MCF 10A (cell line): ENCODE measurements around the gene KRT34. TPM values are rescaled to one million over a fixed set of nuclear protein-coding genes. Genes with fewer than 3 reads are reported as not detected.
"Not testable (repeated sequence)": the region's sequence is repeated elsewhere in the genome, so short reads cannot be mapped to it uniquely, and the experiment has no call there.

Source experiments
- BruUV-seq: library from RNA; stranded (reverse); fragments of 400-500 nt; replicated peaks from 2 replicates; lab custom pipeline; 2021; lab: Mats Ljungman, UMichigan
- CTCF ChIA-PET: fragments of 300-600 bp; sonication (Branson Sonifier 250); formaldehyde crosslinking; extraction: SDS; loops from one replicate; lab custom pipeline; 2021; ENCODE audit warnings: antibody characterized with exemption, inconsistent platforms; lab: Yijun Ruan, JAX
- POLR2A ChIA-PET: fragments of 300-600, 350-650 bp; sonication (Branson Sonifier 250); formaldehyde crosslinking; extraction: SDS; loops from one replicate; lab custom pipeline; 2020; ENCODE audit warnings: antibody characterized with exemption, inconsistent platforms; lab: Yijun Ruan, JAX
- DNase-seq: peaks from one replicate; pipeline ENCODE4 v3.0.0-alpha.2; 2018; ENCODE audit not compliant: unreplicated experiment
- H3K27ac Mint-ChIP-seq: one replicate; pipeline ENCODE4 v1.8.0; 2022; ENCODE audit warnings: mild to moderate bottlenecking, low read depth, mixed read lengths; ENCODE audit not compliant: unreplicated experiment
- H3K27me3 Mint-ChIP-seq: one replicate; pipeline ENCODE4 v1.8.0; 2022; ENCODE audit warnings: mixed read lengths; ENCODE audit not compliant: insufficient read depth, unreplicated experiment
- H3K36me3 Mint-ChIP-seq: one replicate; pipeline ENCODE4 v1.8.0; 2022; ENCODE audit warnings: mild to moderate bottlenecking, moderate library complexity, mixed read lengths; ENCODE audit not compliant: insufficient read depth, unreplicated experiment
- H3K4me1 Mint-ChIP-seq: one replicate; pipeline ENCODE4 v1.8.0; 2022; ENCODE audit warnings: mixed read lengths; ENCODE audit not compliant: insufficient read depth, unreplicated experiment
- H3K4me3 Mint-ChIP-seq: one replicate; pipeline ENCODE4 v1.8.0; 2022; ENCODE audit warnings: mild to moderate bottlenecking, moderate library complexity, mixed read lengths; ENCODE audit not compliant: unreplicated experiment
- H3K9me3 Mint-ChIP-seq: one replicate; pipeline ENCODE4 v1.8.0; 2022; ENCODE audit warnings: mixed read lengths; ENCODE audit not compliant: unreplicated experiment
- intact Hi-C: fragments of 100-400 bp; cut with micrococcal nuclease; formaldehyde crosslinking; loops from 2 replicates; pipeline ENCODE4 v1.14.1; 2022
- total RNA-seq: library from RNA; stranded (reverse); gene quantifications from 2 replicates; pipeline ENCODE4 v1.2.3, GENCODE V29; 2022
- TF ChIP-seq, protein P1 (sequence below): fragments of 200-600 bp; IDR thresholded peaks from one replicate; pipeline ENCODE4 v1.8.0; 2022; ENCODE audit warnings: antibody characterized with exemption, mild to moderate bottlenecking; ENCODE audit not compliant: unreplicated experiment

Gene KRT34
- total RNA-seq, 1 experiment from 2014 or later, result 0.40 TPM

DNA sequence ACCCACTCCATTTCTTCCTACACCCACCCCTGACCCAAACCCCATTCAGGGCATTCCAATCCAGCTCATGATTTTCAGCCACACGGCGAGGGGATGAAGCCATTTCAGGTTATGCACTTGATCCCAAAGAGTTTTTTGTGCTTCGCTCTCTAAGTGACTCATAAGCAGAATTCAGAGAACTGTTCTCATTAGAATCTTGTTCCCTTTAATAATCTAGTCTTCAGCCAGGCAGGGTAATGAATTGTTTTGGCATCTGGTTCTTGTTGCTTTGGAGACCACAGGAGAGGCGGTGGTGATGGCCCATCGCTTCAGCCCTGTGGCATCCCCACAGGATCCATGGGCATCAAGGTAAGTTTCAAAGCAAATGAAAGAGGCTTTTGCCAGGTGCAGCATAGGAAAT lies 20.1 kb upstream of the KRT34 start:
- POLR2A ChIA-PET, result no interaction called here
- no peaks in the 10 kb centered on the region for H3K9me3 Mint-ChIP-seq
- no TSS peak for BruUV-seq
- peak overlapping the region; percentile 25 for H3K27ac Mint-ChIP-seq
- CTCF ChIA-PET, result no interaction called here
- H3K27me3 Mint-ChIP-seq, result peaks cover 45% of the 10 kb centered on the region
- no peak for DNase-seq
- no peak overlapping the region for H3K4me3 Mint-ChIP-seq
- no peaks in the 10 kb centered on the region for H3K36me3 Mint-ChIP-seq
- TF ChIP-seq, protein P1, sequence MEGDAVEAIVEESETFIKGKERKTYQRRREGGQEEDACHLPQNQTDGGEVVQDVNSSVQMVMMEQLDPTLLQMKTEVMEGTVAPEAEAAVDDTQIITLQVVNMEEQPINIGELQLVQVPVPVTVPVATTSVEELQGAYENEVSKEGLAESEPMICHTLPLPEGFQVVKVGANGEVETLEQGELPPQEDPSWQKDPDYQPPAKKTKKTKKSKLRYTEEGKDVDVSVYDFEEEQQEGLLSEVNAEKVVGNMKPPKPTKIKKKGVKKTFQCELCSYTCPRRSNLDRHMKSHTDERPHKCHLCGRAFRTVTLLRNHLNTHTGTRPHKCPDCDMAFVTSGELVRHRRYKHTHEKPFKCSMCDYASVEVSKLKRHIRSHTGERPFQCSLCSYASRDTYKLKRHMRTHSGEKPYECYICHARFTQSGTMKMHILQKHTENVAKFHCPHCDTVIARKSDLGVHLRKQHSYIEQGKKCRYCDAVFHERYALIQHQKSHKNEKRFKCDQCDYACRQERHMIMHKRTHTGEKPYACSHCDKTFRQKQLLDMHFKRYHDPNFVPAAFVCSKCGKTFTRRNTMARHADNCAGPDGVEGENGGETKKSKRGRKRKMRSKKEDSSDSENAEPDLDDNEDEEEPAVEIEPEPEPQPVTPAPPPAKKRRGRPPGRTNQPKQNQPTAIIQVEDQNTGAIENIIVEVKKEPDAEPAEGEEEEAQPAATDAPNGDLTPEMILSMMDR, result no peak
- peaks cover 13% of the 10 kb centered on the region for H3K4me1 Mint-ChIP-seq
- intact Hi-C loops, result no loop called here

DNA sequence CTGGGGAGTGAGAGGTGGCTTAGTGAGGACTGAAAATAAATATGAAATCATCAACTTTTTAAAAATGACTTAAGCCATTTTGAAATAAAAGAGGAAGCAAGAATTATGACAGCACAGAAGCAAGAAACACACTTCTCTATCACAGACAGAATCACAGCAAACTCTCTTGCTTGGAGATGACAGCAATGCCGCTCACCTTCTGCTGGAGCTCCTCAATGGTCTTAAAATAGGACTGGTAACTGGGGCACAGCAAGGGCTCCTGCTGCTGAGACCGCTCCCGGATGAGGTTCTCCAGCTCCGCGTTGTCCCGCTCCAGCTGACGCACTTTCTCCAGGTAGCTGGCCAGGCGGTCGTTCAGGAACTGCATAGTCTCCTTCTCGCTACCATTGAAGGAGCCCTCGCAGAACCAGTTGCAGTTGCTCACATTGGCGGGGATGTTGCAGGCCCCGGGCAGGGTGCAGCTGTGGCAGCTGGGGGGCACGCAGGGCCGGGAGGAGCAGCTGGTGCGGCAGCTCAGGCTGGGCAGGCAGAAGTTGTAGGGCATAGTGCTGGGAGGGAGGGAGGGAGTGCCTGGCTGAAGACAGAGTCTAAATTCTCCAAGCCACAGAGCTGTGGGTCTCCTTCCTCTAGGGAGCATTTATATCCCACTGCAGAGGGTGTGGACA lies 15.0 kb upstream of the KRT34 start, which contains the start of gene KRT31:
Gene KRT31, minus strand, starts transcription at position 613 of the 665 bp plus-strand sequence. Its CDS starts 69 bp downstream, at position 544.
- CTCF ChIA-PET, result no interaction called here
- no peaks in the 10 kb centered on the region for H3K9me3 Mint-ChIP-seq
- H3K27ac Mint-ChIP-seq, result no peak within 1 kb of the TSS
- H3K4me1 Mint-ChIP-seq, result no peaks in the 10 kb centered on the region
- intact Hi-C loops, result no loop called here
- no peak within 1 kb of the TSS for H3K4me3 Mint-ChIP-seq
- peaks cover 5% of the 10 kb centered on the region for H3K36me3 Mint-ChIP-seq
- TF ChIP-seq, protein P1, result no peak
- DNase-seq, result no peak
- POLR2A ChIA-PET, result no interaction called here
- peaks cover 34% of the 10 kb centered on the region for H3K27me3 Mint-ChIP-seq
- BruUV-seq, result no TSS peak

DNA sequence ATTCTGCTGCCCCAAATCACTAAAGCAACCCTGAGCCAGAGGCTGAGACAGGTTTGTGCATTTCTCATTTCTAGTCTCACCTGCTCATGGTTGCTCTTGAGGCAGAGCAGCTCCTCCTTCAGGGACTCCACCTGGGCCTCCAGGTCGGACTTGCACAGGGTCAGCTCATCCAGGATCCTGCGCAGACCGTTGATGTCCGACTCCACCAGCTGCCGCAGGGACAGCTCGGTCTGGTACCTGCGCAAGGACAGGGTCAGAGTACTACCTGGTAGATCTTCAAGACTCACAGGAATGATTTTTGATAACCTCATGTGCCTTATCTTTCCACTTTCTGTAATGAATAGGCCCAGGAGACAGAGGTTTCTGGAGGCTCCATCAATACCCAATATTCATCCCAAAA lies 14.2 kb upstream of the KRT34 start:
- Mint-ChIP-seq H3K27me3 (peaks cover 26% of the 10 kb centered on the region), H3K4me3 (no peak overlapping the region), H3K36me3 (peaks cover 5% of the 10 kb centered on the region), H3K9me3 (no peaks in the 10 kb centered on the region), H3K4me1 (no peaks in the 10 kb centered on the region), H3K27ac (no peak overlapping the region)
- ChIA-PET CTCF (interaction anchor here (0.6 kb wide), 1 partner anchor 254 kb away, joined by 5 read pairs; no protein-coding TSS in a partner anchor), POLR2A (no interaction called here)
- BruUV-seq, result no TSS peak
- intact Hi-C loops, result no loop called here
- DNase-seq, result no peak
- TF ChIP-seq, protein P1, result no peak

DNA sequence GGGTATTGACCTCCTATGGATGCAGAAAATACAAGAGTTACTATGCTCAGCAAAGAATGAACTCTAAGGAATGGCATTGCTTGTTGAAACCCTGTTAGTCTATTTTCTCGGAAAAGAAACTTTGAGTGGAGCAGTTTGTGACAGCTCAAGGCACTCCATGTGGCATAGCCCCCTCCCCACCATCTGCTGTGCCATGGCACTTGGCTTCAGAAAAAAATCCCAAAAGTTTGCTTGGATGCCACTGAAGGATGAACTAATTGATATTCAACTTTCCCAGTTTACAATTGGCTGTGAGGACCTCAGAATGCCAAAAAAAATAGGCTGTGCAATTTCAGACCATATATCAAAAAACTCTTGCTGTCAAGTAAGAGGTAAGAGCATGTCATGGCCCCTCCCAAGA lies 13.5 kb upstream of the KRT34 start:
- H3K27ac Mint-ChIP-seq, result no peak overlapping the region
- H3K9me3 Mint-ChIP-seq, result no peaks in the 10 kb centered on the region
- no peaks in the 10 kb centered on the region for H3K4me1 Mint-ChIP-seq
- H3K4me3 Mint-ChIP-seq, result no peak overlapping the region
- BruUV-seq, result no TSS peak
- TF ChIP-seq, protein P1, result no peak
- DNase-seq, result no peak
- CTCF ChIA-PET, result no interaction called here
- intact Hi-C loops, result no loop called here
- POLR2A ChIA-PET, result no interaction called here
- peaks cover 5% of the 10 kb centered on the region for H3K36me3 Mint-ChIP-seq
- H3K27me3 Mint-ChIP-seq, result peaks cover 19% of the 10 kb centered on the region

DNA sequence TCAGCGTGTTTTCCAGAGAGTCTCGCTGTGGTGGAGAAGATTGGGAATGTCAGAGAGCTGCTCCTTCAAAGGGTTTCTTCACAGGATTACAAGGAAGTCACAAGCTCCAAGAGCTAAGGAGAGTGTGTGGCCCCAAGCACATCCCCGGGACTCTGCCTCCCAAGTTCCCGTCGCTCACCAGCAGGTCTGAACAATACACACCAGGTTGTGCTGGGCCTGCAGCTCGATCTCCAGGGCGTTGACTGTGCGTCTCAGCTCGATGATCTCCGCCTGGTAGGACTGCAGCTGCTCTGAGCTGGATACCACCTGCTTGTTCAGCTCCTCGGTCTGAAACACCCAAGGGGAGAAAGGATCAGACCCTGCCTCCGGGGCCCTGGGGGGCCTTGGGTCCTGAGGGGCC lies 12.9 kb upstream of the KRT34 start:
- H3K36me3 Mint-ChIP-seq, BruUV-seq, DNase-seq, H3K9me3 Mint-ChIP-seq, POLR2A ChIA-PET, intact Hi-C loops, H3K27ac Mint-ChIP-seq, H3K4me1 Mint-ChIP-seq, CTCF ChIA-PET, H3K4me3 Mint-ChIP-seq: not testable (repeated sequence)
- peaks cover 13% of the 10 kb centered on the region for H3K27me3 Mint-ChIP-seq
